ENCODE results near the gene ATXN7L1. TPM values are rescaled to one million over a fixed set of nuclear protein-coding genes. Genes with fewer than 3 reads are reported as not detected.

The ATXN7L1 gene
- total RNA-seq, 6 experiments from 2014 or later: 7.1 to 15.7 (median 11.0) TPM

GRCh38 chr7:105734233-105734632 is 142.2 kb downstream of the ATXN7L1 start:
- TF ChIP-seq POLR2A (IDR thresholded peaks at IDR 0.05) (no peak), CTCF (IDR thresholded peaks at IDR 0.05) (no peak)
- 56% methylated on average over 6 of the region's 6 CpGs for WGBS (ENCODE audit: insufficient coverage, low coverage, low lambda C conversion rate, missing lambda C conversion rate)
- Histone ChIP-seq H3K27ac (no peak overlapping the region), H3K9me3 (no peaks in the 10 kb centered on the region), H3K27me3 (no peaks in the 10 kb centered on the region), H3K36me3 (no peaks in the 10 kb centered on the region), H3K4me1 (no peaks in the 10 kb centered on the region), H3K4me3 (no peak overlapping the region)
- DNase-seq (no peak), ATAC-seq (no peak)
- intact Hi-C loops (cut with DNase I): no loop called here

DNA sequence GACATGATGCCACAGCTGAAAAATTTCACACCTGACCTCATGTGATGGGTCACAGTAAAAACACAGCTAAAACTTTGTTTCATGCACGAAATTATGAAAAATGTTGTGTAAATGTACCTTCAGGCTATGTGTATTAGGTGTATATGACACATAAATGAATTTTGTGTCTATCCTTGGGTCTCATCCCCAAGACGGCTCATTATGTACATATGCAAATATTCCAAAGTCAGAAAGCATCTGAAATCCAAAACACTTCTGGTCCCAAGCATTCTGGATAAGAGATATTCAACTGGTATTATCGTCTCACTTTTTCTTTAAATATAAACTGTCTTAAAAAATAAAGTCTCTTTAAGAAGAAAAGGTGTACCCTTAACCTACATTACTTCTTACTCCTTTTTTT is 145.4 kb downstream of the ATXN7L1 start:
- no peaks in the 10 kb centered on the region for H3K36me3 ChIP-seq
- no peak for TF ChIP-seq CTCF (IDR thresholded peaks at IDR 0.05)
- no peaks in the 10 kb centered on the region for H3K9me3 ChIP-seq
- WGBS (ENCODE audit: insufficient coverage, low coverage, low lambda C conversion rate, missing lambda C conversion rate): 90% methylated on average over 3 of the region's 3 CpGs
- H3K4me3 ChIP-seq: no peak overlapping the region
- DNase-seq: no peak
- ATAC-seq: no peak
- intact Hi-C loops (cut with DNase I): no loop called here
- H3K4me1 ChIP-seq: no peaks in the 10 kb centered on the region
- no peak overlapping the region for H3K27ac ChIP-seq
- no peaks in the 10 kb centered on the region for H3K27me3 ChIP-seq

GRCh38 chr7:105728028-105728427 is 148.4 kb downstream of the ATXN7L1 start:
- Histone ChIP-seq H3K27me3 (no peaks in the 10 kb centered on the region), H3K9me3 (no peaks in the 10 kb centered on the region), H3K4me3 (no peak overlapping the region), H3K4me1 (no peaks in the 10 kb centered on the region), H3K36me3 (no peaks in the 10 kb centered on the region), H3K27ac (no peak overlapping the region)
- 73% methylated on average over 2 of the region's 2 CpGs for WGBS (ENCODE audit: insufficient coverage, low coverage, low lambda C conversion rate, missing lambda C conversion rate)
- ATAC-seq (no peak), DNase-seq (no peak)
- no peak for TF ChIP-seq CTCF (IDR thresholded peaks at IDR 0.05)
- TF ChIP-seq POLR2A (IDR thresholded peaks at IDR 0.05): no peak
- intact Hi-C loops (cut with DNase I): no loop called here

DNA sequence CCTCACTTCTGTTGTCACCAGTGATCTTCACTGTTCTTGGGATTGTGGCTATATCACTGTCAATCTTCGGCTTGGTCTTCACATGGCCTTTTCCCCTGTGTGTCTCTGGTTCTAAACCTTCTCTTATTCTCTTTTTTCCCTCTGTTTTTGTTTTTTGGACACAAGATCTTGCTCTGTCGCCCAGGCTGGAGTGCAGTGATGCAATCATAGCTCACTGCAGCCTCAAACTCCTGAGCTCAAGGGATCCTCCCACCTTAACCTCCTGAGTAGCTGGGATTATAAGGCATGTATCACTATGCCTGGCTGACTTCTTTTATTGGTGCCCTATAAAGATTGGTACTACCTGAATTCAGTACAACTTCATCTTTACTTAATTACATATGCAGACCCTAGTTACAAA is 151.7 kb downstream of the ATXN7L1 start:
- intact Hi-C loops (cut with DNase I): no loop called here

More for the DNA sequence above, 151.7 kb downstream of the ATXN7L1 start:
- no peak for ATAC-seq
- no peak for DNase-seq
- TF ChIP-seq POLR2A (IDR thresholded peaks at IDR 0.05) (no peak), CTCF (IDR thresholded peaks at IDR 0.05) (no peak)
- WGBS (ENCODE audit: insufficient coverage, low coverage, low lambda C conversion rate, missing lambda C conversion rate): 100% methylated on average over 2 of the region's 2 CpGs
- no peaks in the 10 kb centered on the region for H3K36me3 ChIP-seq
- H3K27me3 ChIP-seq: no peaks in the 10 kb centered on the region
- no peak overlapping the region for H3K4me3 ChIP-seq
- no peaks in the 10 kb centered on the region for H3K4me1 ChIP-seq
- H3K27ac ChIP-seq: no peak overlapping the region
- no peaks in the 10 kb centered on the region for H3K9me3 ChIP-seq
